Panc1 (cell line): Measurements from ENCODE around the gene PPP1R1C.

Experiments used
- POLR2AphosphoS5 ChIP-seq: IDR thresholded peaks from 2 replicates; pipeline ENCODE4 v1.6.1; 2012; ENCODE audit warnings: mild to moderate bottlenecking, low read depth, low read length, moderate library complexity
- TF ChIP-seq, protein P1 (sequence below): fragments of 450-650 bp; IDR thresholded peaks from 2 replicates; pipeline ENCODE4 v1.5.1; 2017; ENCODE audit warnings: mild to moderate bottlenecking

- TF ChIP-seq, protein P1, sequence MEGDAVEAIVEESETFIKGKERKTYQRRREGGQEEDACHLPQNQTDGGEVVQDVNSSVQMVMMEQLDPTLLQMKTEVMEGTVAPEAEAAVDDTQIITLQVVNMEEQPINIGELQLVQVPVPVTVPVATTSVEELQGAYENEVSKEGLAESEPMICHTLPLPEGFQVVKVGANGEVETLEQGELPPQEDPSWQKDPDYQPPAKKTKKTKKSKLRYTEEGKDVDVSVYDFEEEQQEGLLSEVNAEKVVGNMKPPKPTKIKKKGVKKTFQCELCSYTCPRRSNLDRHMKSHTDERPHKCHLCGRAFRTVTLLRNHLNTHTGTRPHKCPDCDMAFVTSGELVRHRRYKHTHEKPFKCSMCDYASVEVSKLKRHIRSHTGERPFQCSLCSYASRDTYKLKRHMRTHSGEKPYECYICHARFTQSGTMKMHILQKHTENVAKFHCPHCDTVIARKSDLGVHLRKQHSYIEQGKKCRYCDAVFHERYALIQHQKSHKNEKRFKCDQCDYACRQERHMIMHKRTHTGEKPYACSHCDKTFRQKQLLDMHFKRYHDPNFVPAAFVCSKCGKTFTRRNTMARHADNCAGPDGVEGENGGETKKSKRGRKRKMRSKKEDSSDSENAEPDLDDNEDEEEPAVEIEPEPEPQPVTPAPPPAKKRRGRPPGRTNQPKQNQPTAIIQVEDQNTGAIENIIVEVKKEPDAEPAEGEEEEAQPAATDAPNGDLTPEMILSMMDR: peak; percentile 16; the same call in 1 of the 2 replicates
- no peak for TF ChIP-seq POLR2AphosphoS5
Observed at GRCh38 chr2:182101263-182101662, 115.6 kb downstream of the PPP1R1C start.
